ENCODE measurements around the gene NALCN.

- TF ChIP-seq POLR2A (IDR thresholded peaks at IDR 0.05) = no peak
- no peak for TF ChIP-seq CTCF (IDR thresholded peaks at IDR 0.05)
Observed at GRCh38 chr13:101325423-101325822, 90.9 kb downstream of the NALCN start.

All from adrenal gland (tissue), 5 donors.